HG02943 (cell line): Measurements from ENCODE around the gene MEF2A.

Source experiments
- ATAC-seq: cut with Tn5 transposase; IDR thresholded peaks from one replicate; pipeline ENCODE4 v1.9.1; 2021; ENCODE audit warnings: mild to moderate bottlenecking, low read depth, moderate library complexity; ENCODE audit not compliant: unreplicated experiment

The MEF2A gene

DNA sequence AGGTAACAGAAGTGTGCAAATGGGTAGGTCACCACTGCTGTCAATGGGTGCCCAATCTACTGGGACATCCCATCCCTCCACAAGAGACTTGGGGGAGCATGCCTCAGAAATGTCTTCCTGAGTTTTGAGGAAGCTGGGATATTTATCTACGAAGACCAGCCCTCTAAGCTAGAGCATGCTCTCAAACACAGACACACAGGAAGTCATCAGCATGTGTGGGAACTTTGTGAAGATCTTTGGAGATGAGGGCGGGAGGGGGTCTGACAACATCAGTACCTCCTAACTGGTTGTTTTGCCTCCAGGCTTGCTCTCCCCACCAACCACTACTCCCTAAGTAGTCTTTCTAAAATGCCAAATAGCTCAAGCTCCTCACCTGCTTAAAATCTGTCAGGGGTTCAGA is 3.5 kb upstream of the MEF2A start:
- ATAC-seq = no peak

- ATAC-seq = peak; percentile 24
Measured at GRCh38 chr15:99564221-99565048, 1.3 kb upstream of the MEF2A start.

- ATAC-seq = no peak
Measured at GRCh38 chr15:99565049-99565298, 810 bp upstream of the MEF2A start.

- ATAC-seq = peak; percentile 3
Measured at GRCh38 chr15:99566157-99566897, 543 bp downstream of the MEF2A start.

- no peak for ATAC-seq
Measured at GRCh38 chr15:99568625-99569352, 3.0 kb downstream of the MEF2A start.

GRCh38 chr15:99571299-99571698 is 5.5 kb downstream of the MEF2A start:
- ATAC-seq = no peak

GRCh38 chr15:99574048-99574447 is 8.3 kb downstream of the MEF2A start:
- no peak for ATAC-seq

DNA sequence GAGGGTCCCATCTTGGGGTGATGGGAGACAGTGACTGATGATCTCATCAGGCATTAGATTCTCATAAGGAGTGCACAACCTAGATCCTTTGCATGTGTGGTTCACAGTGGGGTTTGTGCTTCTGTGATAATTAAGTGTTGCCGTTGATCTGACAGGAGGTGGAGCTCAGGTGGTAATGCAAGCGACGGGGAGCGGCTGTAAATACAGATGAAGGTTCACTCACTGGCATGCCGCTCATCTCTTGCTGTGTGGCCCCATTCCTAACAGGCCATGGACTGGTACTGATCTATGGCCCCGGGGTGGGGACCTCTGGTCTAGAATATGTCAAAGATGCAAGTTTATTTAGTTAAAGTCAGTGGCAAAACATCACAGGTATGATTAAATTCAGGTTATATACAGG is 8.7 kb downstream of the MEF2A start:
- ATAC-seq = no peak

- no peak for ATAC-seq
Measured at GRCh38 chr15:99578809-99579208, 13.0 kb downstream of the MEF2A start.

DNA sequence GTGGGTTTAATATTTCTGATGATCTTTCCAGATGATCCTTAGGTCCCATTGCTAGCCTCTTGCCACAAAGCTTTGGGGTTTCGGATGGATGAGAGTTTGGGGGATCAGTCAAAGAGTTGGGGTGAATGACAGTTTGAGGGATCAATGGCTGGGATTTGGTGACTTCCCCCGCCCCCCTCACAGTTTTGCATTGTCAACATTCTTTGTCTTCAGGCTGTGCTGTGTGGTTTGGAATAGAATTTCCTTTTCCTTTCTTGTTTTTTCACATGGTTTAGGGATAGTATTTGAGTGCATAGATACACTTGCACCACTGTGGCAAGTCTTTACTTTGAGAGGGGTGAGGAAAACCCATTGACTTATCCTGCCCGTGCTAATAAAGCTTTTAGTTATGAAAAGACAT is 14.3 kb downstream of the MEF2A start:
- no peak for ATAC-seq

DNA sequence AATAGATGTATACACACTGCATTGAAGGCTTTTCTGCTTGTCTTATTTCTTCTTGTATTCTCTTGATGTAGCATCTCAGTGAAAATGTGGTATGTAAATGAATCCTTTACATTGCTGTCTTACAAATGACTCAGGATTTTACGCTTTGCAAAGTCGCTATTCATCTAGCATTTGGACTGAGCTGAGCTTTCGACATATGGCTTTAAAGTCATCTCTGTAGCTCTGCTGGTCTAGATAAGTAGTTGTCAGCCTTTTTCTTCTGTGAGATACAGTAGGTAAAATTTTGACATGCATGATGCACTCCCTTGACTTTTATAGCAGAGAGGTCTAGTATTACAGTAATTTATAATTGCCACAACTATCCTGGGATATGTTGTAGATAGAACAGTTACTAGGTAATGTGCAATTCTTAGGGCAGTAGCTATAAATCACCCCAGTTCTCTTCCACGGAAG is 16.8 kb downstream of the MEF2A start:
- no peak for ATAC-seq

GRCh38 chr15:99584081-99584600 is 18.4 kb downstream of the MEF2A start:
- no peak for ATAC-seq

GRCh38 chr15:99586121-99586520 is 20.3 kb downstream of the MEF2A start:
- no peak for ATAC-seq

DNA sequence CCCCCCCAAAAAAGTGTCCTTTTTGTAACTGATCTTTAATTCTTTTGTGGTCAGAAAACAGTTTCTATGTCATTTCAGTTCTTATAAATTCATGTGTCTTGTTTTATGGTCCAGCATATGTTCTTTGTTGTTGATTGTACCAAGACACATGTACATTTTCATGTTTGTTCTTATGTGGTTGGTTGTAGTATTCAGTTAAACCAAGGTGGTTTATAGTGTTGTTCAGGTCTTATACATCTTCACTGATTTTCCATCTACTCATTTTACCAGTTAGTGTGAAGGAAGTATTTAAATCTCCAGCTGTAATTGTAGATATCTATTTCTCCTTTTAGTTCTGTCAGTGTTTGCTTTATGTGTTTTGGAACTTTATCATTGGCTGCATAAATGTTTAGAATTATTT is 24.0 kb downstream of the MEF2A start:
- ATAC-seq = no peak

DNA sequence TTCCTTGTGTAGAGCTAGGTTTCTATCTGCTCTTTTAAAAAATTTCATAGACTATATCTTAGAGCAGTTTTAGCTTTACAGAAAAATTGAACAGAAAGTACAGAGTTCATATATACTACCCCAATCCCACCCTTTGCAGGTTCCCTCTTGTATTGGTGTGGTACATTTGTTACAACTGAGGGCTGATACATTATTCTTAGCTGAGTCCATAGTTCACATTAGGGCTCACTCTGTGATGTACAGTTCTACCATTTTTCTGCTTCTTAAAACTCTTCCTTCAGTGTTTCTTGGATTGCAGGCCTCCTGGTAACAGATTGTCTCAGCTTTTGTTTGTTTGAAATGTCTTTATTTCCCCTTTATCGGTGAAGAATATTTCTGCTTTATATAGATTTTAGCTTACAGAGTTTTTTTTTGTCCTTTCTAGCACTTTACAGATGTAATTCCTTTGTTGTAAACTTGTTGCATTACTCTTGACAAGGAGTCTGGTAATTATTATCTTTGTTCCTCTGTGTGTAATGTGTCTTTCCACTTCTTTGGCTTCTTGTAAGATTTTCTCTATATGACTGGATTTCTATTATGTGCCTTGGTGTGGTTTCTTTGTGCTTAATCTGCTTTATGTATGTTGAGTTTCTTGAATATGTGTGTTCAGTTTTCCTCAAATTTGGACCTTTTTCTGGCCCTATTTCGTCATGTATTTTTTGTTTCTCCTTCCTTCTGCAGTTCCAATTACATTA is 25.3 kb downstream of the MEF2A start:
- ATAC-seq = no peak

GRCh38 chr15:99592145-99592791 is 26.5 kb downstream of the MEF2A start:
- ATAC-seq = no peak

- no peak for ATAC-seq
Measured at GRCh38 chr15:99593070-99593469, 27.3 kb downstream of the MEF2A start.

DNA sequence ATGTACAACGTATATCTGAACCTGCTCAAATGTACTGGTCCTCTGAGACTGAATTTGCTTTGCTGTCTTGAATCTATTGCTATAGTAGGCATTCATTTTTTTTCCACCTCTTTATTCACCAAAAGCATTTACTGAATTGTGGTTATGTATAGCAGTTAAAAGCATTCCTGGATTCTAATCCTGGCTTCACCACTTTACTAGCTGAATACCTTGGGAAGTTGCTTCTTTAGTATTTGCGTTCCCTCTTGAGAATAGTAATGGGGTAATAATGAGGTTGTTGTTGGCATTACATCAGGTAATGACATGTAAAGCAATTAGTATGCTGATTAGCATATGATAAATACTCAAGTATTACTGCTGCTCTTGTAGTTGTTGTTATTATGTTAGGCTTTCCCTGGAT is 29.1 kb downstream of the MEF2A start:
- no peak for ATAC-seq

DNA sequence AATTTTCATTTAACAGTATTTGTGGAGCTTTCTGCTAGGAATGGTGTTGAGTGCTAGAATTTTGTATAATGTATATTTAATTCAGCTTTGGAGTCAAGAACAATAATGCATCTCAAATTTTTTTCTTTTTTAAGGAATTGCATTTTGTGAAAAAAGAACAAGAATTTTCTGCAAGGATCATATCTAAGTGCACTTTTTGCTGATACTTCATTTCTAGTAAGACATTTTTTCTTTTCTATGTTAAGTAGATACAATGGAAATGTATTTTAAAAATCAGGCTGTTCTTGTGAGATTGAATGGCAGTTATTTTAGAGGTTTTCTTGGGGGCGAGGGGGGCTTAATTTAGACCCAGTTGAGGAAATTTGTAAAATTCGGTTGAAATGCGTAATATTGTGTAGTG is 32.5 kb downstream of the MEF2A start:
- no peak for ATAC-seq

GRCh38 chr15:99603828-99604227 is 38.0 kb downstream of the MEF2A start:
- no peak for ATAC-seq
